ENCODE data around the gene PPIL1.

Gene PPIL1

DNA sequence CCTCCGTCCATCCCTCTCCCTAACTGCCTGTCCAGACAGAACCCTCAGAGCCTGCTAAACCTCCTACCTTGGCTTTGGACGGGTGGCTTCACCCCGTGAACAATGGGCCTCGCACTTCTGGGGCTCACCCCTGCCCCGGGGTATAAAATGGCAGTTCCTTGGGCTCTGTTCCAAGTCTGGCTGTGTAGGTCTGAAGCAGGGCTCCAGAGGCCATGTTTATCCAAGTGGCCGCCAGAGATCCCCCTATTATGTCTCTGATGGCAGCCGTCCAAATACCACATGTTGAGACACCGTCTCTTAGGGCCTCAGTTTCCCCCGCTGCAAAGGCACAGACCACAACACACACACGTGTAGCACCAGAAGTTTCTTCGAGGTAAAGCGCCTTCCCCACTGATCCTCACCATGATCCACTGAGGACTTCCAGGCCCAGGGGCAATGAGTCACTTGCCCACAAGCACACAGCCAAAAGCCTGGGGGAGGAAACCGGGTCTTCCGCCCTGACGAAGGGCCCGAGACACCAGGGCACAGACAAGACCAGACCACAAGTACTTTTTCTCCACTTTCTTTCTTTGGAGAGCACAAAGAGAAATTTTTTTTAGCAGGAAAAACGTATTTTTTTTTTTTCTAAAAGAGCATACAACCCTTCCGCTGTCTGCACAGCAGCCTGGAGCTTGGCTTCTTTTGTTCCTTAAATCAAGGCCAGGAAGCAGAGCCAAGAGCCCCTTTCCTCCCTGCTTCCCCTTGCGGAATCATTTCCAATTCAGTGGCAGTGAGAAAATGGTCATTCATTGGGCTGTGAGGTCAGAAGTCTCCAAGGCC is 47.1 kb downstream of the PPIL1 start:
- H3K4me3 ChIP-seq (ENCODE audit: low read depth in 1 of 5, low read length in 5 of 5) = no peak overlapping the region
- peaks cover 15 to 76% (median 34%) of the 10 kb centered on the region in 5 donors for H3K4me1 ChIP-seq (ENCODE audit: control insufficient read depth in 5 of 5, insufficient read depth in 5 of 5, low read length in 5 of 5)
- H3K27ac ChIP-seq (ENCODE audit: low read depth, low read length) = peak overlapping the region; percentile 65
- no peak overlapping the region for H3K9ac ChIP-seq (ENCODE audit: low read length in 5 of 5)
- no peaks in the 10 kb centered on the region for H3K36me3 ChIP-seq (ENCODE audit: control insufficient read depth in 5 of 5, insufficient read depth in 5 of 5, low read length in 5 of 5)
- H3K27me3 ChIP-seq (ENCODE audit: control insufficient read depth in 5 of 5, insufficient read depth in 4 of 5, low read length in 5 of 5) = peaks cover 0 to 6% (median 0%) of the 10 kb centered on the region in 5 donors
- no peaks in the 10 kb centered on the region for H3K9me3 ChIP-seq (ENCODE audit: control insufficient read depth in 5 of 5, low read length in 5 of 5)

DNA sequence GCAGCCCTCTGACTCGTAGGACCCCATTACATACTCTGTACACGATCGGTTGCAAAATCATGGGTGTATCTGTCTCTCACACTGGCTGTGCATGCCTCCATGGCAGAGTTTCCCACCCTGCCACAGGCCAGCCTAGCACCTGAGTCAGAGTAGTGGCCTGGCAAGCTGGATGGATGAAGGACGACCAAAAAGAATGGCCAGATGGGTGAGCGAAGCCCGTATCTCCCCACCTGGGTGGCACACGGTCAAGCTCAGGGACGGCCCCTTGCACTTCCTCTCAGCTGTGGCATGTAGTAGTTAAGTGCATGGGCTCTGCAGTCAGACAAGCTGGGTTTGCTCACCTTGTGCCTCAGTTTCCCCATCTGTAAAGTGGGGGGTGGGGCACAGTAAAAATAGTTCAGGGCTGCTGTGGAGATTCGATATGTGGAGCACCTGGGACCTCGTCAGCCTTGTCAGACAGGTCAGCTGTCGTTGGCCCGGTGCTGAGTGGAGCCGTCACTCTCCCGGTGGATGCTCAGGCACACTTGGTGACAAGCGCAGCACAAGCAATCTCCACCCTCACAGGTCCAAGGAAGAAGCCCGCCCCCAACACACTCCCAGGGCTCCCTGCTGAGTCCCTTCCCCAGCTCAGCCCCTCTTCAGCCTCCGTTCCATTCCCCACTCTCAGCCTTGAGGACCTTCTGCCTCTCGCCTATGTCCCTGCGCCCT is 47.9 kb downstream of the PPIL1 start:
- H3K4me3 ChIP-seq (ENCODE audit: low read depth in 1 of 5, low read length in 5 of 5) = no peak overlapping the region
- H3K4me1 ChIP-seq (ENCODE audit: control insufficient read depth in 5 of 5, insufficient read depth in 5 of 5, low read length in 5 of 5) = peaks cover 15 to 84% (median 37%) of the 10 kb centered on the region in 5 donors
- peak overlapping the region in 1 of 5 donors; percentile 39 for H3K9ac ChIP-seq (ENCODE audit: low read length in 5 of 5)
- H3K36me3 ChIP-seq (ENCODE audit: control insufficient read depth in 5 of 5, insufficient read depth in 5 of 5, low read length in 5 of 5) = no peaks in the 10 kb centered on the region
- H3K9me3 ChIP-seq (ENCODE audit: control insufficient read depth in 5 of 5, low read length in 5 of 5) = no peaks in the 10 kb centered on the region
- peak overlapping the region; percentile 65 for H3K27ac ChIP-seq (ENCODE audit: low read depth, low read length)
- peaks cover 0 to 7% (median 0%) of the 10 kb centered on the region in 5 donors for H3K27me3 ChIP-seq (ENCODE audit: control insufficient read depth in 5 of 5, insufficient read depth in 4 of 5, low read length in 5 of 5)

DNA sequence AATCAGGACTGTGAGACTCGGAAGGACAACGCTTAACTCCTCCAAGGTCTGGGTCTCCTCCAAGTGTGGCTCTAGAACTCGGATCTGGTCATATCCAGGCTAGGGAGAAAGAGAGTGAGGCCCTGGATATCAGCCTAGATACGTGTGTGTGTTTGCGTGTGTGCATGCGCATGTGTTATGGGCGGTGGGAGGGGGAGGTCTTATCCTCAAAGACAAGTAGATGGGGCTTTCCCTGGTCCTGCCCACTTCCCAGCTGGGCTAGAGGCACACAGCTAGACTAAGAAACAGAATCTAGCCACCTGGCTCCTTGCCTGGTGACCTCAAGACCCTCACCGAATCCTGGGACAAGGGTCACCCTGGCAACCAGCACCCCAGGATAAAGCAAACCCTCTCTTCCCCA is 48.6 kb downstream of the PPIL1 start:
- H3K4me1 ChIP-seq (ENCODE audit: control insufficient read depth in 5 of 5, insufficient read depth in 5 of 5, low read length in 5 of 5) = peaks cover 15 to 90% (median 43%) of the 10 kb centered on the region in 5 donors
- peaks cover 0 to 10% (median 0%) of the 10 kb centered on the region in 5 donors for H3K27me3 ChIP-seq (ENCODE audit: control insufficient read depth in 5 of 5, insufficient read depth in 4 of 5, low read length in 5 of 5)
- no peak overlapping the region for H3K4me3 ChIP-seq (ENCODE audit: low read depth in 1 of 5, low read length in 5 of 5)
- no peaks in the 10 kb centered on the region for H3K36me3 ChIP-seq (ENCODE audit: control insufficient read depth in 5 of 5, insufficient read depth in 5 of 5, low read length in 5 of 5)
- H3K9ac ChIP-seq (ENCODE audit: low read length in 5 of 5) = peak overlapping the region in 1 of 5 donors; percentile 39
- H3K27ac ChIP-seq (ENCODE audit: low read depth, low read length) = peak overlapping the region; percentile 6
- no peaks in the 10 kb centered on the region for H3K9me3 ChIP-seq (ENCODE audit: control insufficient read depth in 5 of 5, low read length in 5 of 5)

DNA sequence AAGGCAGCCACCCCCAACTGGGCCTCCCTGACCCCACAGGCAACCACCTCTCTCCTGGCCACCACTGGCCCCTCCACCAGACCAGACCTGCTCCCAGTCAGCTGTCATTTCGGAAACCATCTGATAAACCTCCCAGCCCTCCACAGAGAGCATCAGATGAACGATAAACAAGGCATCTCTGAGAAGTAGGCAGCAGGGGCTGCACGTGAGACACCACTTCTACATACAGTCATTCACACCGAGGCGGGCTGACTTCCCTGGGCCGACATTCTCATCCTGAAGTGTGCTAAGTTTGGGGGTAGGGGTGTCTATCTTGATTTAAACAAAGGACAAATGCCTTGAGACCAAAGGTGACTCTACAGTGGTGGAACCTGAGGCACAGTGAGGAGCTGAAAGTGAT is 49.2 kb downstream of the PPIL1 start:
- Histone ChIP-seq H3K27ac (ENCODE audit: low read depth, low read length) (peak overlapping the region; percentile 42), H3K36me3 (ENCODE audit: control insufficient read depth in 5 of 5, insufficient read depth in 5 of 5, low read length in 5 of 5) (no peaks in the 10 kb centered on the region), H3K9me3 (ENCODE audit: control insufficient read depth in 5 of 5, low read length in 5 of 5) (no peaks in the 10 kb centered on the region), H3K9ac (ENCODE audit: low read length in 5 of 5) (peak overlapping the region in 1 of 5 donors; percentile 12), H3K4me3 (ENCODE audit: low read depth in 1 of 5, low read length in 5 of 5) (no peak overlapping the region), H3K27me3 (ENCODE audit: control insufficient read depth in 5 of 5, insufficient read depth in 4 of 5, low read length in 5 of 5) (peaks cover 0 to 10% (median 0%) of the 10 kb centered on the region in 5 donors), H3K4me1 (ENCODE audit: control insufficient read depth in 5 of 5, insufficient read depth in 5 of 5, low read length in 5 of 5) (peaks cover 15 to 91% (median 40%) of the 10 kb centered on the region in 5 donors)

DNA sequence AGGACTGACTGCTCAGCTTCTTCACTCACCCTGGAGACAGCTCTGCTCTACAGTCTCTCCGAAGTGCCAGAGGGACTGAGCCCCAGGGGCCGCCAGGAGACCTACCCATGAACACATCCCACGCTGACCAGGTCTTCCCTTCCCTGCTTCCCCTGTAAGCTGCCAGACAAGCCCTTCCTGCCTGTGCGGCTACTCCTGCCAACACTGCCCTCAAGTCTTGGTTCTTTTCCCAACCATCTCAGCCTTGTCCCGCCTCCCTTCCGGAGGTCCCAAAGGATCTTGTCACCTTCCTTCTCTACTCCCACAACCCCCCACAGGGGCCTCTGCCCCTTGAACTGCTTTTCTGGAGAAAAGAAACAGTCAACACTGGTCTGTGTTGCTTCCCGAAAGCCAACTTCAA is 50.4 kb downstream of the PPIL1 start:
- H3K9me3 ChIP-seq (ENCODE audit: control insufficient read depth in 5 of 5, low read length in 5 of 5) = no peaks in the 10 kb centered on the region
- H3K27me3 ChIP-seq (ENCODE audit: control insufficient read depth in 5 of 5, insufficient read depth in 4 of 5, low read length in 5 of 5) = peaks cover 0 to 10% (median 0%) of the 10 kb centered on the region in 5 donors
- H3K4me1 ChIP-seq (ENCODE audit: control insufficient read depth in 5 of 5, insufficient read depth in 5 of 5, low read length in 5 of 5) = peaks cover 9 to 84% (median 32%) of the 10 kb centered on the region in 5 donors
- H3K27ac ChIP-seq (ENCODE audit: low read depth, low read length) = peak overlapping the region; percentile 42
- H3K9ac ChIP-seq (ENCODE audit: low read length in 5 of 5) = no peak overlapping the region
- H3K4me3 ChIP-seq (ENCODE audit: low read depth in 1 of 5, low read length in 5 of 5) = no peak overlapping the region
- no peaks in the 10 kb centered on the region for H3K36me3 ChIP-seq (ENCODE audit: control insufficient read depth in 5 of 5, insufficient read depth in 5 of 5, low read length in 5 of 5)

DNA sequence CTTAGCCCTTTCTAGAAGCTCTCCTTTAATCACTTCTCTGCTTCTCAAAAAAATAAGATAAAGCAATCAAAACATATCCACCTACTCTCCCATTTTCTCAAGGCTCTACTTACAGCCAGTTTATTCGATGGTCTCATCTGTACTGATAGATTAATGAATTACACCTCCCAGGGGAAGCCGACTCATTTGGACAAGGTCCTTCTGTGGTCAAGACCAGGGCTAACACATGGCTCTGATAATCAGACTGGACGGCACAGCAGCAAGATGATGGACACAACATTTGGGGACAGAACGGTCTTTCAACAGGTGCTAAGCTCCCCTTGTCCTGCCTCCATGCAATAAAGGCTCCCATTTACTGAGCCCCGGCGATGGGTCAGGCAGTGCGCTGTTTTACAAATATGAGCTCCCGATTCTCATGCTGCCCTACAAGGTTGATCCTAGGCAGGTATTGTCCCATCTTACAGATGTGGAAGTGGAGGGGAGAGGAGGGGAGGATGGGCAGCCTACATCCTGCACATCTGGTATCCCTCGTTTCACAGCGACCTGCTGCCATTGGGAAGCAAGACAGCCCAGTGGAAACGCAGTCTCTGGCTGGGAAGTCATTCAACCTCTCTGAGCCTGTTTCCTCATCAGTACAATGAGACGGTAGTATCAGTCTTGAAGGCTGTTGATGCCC is 51.0 kb downstream of the PPIL1 start:
- Histone ChIP-seq H3K9ac (ENCODE audit: low read length in 5 of 5) (no peak overlapping the region), H3K36me3 (ENCODE audit: control insufficient read depth in 5 of 5, insufficient read depth in 5 of 5, low read length in 5 of 5) (no peaks in the 10 kb centered on the region), H3K4me1 (ENCODE audit: control insufficient read depth in 5 of 5, insufficient read depth in 5 of 5, low read length in 5 of 5) (peaks cover 9 to 78% (median 32%) of the 10 kb centered on the region in 5 donors), H3K9me3 (ENCODE audit: control insufficient read depth in 5 of 5, low read length in 5 of 5) (no peaks in the 10 kb centered on the region), H3K27me3 (ENCODE audit: control insufficient read depth in 5 of 5, insufficient read depth in 4 of 5, low read length in 5 of 5) (peaks cover 0 to 10% (median 0%) of the 10 kb centered on the region in 5 donors), H3K27ac (ENCODE audit: low read depth, low read length) (peak overlapping the region; percentile 42), H3K4me3 (ENCODE audit: low read depth in 1 of 5, low read length in 5 of 5) (no peak overlapping the region)

DNA sequence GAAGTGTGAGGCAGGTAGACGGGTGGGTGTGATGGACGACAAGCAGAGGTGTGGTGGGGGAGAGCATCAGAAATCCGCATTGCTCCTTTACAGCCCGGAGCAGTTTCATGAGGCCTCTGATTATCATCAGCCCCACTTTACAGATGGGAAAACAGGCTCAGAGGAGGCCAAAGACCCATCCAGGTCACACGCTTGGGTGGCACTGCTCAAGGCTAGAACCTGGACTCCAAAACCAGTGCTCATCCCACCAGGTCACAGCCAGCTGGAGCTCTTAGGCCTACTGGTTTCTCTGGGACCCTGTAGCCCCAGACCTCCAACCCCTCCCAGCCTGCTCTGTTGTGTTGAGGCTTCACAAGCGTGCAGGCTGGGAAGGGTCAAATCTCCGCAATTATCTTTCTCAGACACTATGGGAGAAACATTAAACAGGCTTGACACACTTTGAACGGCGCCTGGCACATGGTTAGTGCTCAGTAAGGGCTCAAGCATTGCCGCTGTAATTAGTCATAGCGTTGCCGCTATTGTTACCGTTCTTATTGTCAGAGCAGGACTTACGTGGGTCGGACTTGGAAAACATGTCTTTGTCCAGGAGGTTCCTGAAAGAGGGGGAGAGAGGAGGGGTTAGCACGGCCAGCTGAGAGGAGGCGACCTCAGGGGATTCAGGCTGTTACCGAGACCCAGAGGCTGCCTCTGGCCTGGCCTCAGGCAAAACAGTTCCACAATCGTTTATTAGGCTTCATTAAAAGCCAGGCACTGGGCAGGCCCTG is 51.9 kb downstream of the PPIL1 start:
- Histone ChIP-seq H3K4me1 (ENCODE audit: control insufficient read depth in 5 of 5, insufficient read depth in 5 of 5, low read length in 5 of 5) (peaks cover 5 to 69% (median 29%) of the 10 kb centered on the region in 5 donors), H3K9me3 (ENCODE audit: control insufficient read depth in 5 of 5, low read length in 5 of 5) (no peaks in the 10 kb centered on the region), H3K36me3 (ENCODE audit: control insufficient read depth in 5 of 5, insufficient read depth in 5 of 5, low read length in 5 of 5) (no peaks in the 10 kb centered on the region), H3K4me3 (ENCODE audit: low read depth in 1 of 5, low read length in 5 of 5) (no peak overlapping the region), H3K27me3 (ENCODE audit: control insufficient read depth in 5 of 5, insufficient read depth in 4 of 5, low read length in 5 of 5) (peaks cover 0 to 10% (median 0%) of the 10 kb centered on the region in 5 donors), H3K9ac (ENCODE audit: low read length in 5 of 5) (peak overlapping the region in 1 of 5 donors; percentile 37), H3K27ac (ENCODE audit: low read depth, low read length) (peak overlapping the region; percentile 42)

DNA sequence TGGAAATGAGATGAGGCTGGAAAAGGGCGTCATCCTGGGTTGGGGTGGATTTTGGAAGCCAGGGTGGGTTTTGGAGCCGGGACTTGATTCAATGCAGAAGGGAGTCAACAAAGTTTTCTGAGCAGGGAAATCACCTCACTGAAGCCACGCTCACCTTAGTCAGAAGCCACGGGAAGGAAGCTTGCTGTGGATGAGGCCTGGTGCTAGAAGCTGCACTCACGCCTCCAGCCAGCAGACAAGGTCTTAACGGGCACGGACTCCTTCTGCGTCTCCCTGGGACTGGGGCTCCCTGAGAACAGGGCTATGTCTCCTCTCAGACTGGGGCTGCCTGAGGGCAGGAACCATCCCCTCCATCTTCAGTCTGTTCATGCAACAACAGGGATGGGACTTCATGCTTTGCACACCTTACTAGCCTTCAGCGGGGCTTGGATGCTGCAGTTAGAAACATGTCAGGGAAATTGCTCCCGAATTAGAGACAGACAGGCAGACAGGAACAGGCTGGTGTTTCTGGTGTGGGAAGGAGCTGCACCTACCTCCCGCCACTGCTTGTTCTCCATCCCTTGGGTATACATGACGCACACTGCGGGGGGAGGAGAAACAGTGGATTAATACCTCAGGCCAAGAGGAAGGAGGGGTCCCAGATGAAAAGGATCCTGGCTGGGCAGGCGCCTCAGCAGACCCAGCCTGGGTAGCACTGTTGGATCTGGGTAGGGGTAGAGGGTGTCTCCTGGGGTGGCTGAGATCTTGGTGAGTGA is 52.8 kb downstream of the PPIL1 start:
- H3K9me3 ChIP-seq (ENCODE audit: control insufficient read depth in 5 of 5, low read length in 5 of 5) = no peaks in the 10 kb centered on the region
- no peak overlapping the region for H3K27ac ChIP-seq (ENCODE audit: low read depth, low read length)
- no peak overlapping the region for H3K4me3 ChIP-seq (ENCODE audit: low read depth in 1 of 5, low read length in 5 of 5)
- no peak overlapping the region for H3K9ac ChIP-seq (ENCODE audit: low read length in 5 of 5)
- H3K27me3 ChIP-seq (ENCODE audit: control insufficient read depth in 5 of 5, insufficient read depth in 4 of 5, low read length in 5 of 5) = peaks cover 0 to 10% (median 0%) of the 10 kb centered on the region in 5 donors
- no peaks in the 10 kb centered on the region for H3K36me3 ChIP-seq (ENCODE audit: control insufficient read depth in 5 of 5, insufficient read depth in 5 of 5, low read length in 5 of 5)
- peaks cover 0 to 60% (median 21%) of the 10 kb centered on the region in 5 donors for H3K4me1 ChIP-seq (ENCODE audit: control insufficient read depth in 5 of 5, insufficient read depth in 5 of 5, low read length in 5 of 5)
